Testis (tissue), 3 donors: Measurements from ENCODE around the gene INCENP. TPM values are rescaled to one million over a fixed set of nuclear protein-coding genes. Genes with fewer than 3 reads are reported as not detected.

Experiments
- DNase-seq: peaks from one replicate; pipeline ENCODE4 v3.0.0-alpha.2; 2019
- H3K27ac ChIP-seq, 2 donors: fragments of 200-600 bp; sonication (generic); one replicate each; pipeline ENCODE4 v1.5.1; 2019
- H3K27me3 ChIP-seq: fragments of 200-600 bp; sonication (generic); one replicate; pipeline ENCODE4 v1.5.1; 2019
- H3K36me3 ChIP-seq: fragments of 200-600 bp; sonication (generic); one replicate; pipeline ENCODE4 v1.5.1; 2017; ENCODE audit warnings: low read depth; ENCODE audit errors: missing control alignments
- H3K4me1 ChIP-seq: fragments of 200-600 bp; sonication (generic); one replicate; pipeline ENCODE4 v1.5.1; 2019
- H3K4me3 ChIP-seq, 2 donors: fragments of 200-600 bp; sonication (generic); one replicate each; pipeline ENCODE4 v1.5.1; 2017 to 2019
- H3K9me3 ChIP-seq: fragments of 200-600 bp; sonication (generic); one replicate; pipeline ENCODE4 v1.5.1; 2017
- CTCF ChIP-seq, 3 experiments: fragments of 450-650 bp in 2 of 3; fragments of 200-600 bp in 1 of 3; sonication (generic) in 1 of 3; IDR thresholded peaks; one replicate each; pipeline ENCODE4 v1.5.1; 2016 to 2019; ENCODE audit warnings: antibody characterized with exemption in 3 of 3, mild to moderate bottlenecking in 2 of 3, moderate library complexity in 1 of 3
- POLR2A ChIP-seq: fragments of 450-650 bp; IDR thresholded peaks from one replicate; pipeline ENCODE4 v1.6.1; 2017; ENCODE audit warnings: antibody characterized with exemption, mild to moderate bottlenecking, moderate library complexity
- WGBS, 2 donors: methylation state at CpG; one replicate each; pipeline ENCODE4 v1.1.5; 2018; 5-methylcytosine and 5-hydroxymethylcytosine counted together
- intact Hi-C: fragments of 100-400 bp; cut with DNase I; formaldehyde crosslinking; loops from one replicate; pipeline ENCODE4 v1.15.1; 2023; ENCODE audit warnings: low total_unique reads
- polyA plus RNA-seq: library from polyadenylated mRNA; stranded (reverse); fragments of 350-450 nt; fragmentation: Illumina TruSeq; extraction: RNeasy Lipid Tissue Mini Kit (QIAGEN cat#74804); gene quantifications from one replicate; pipeline ENCODE4 v1.2.3, GENCODE V29; 2014; ENCODE audit warnings: low read depth, low replicate concordance; ENCODE audit not compliant: insufficient read depth
- total RNA-seq, 2 donors: library from RNA; depleted of rRNA; stranded (reverse); fragments of >200 nt; gene quantifications; one replicate each; pipeline ENCODE4 v1.2.3, GENCODE V29; 2016

The INCENP gene
- total and polyA plus RNA-seq, 3 donors from 2014 or later: 25.0 to 46.6 (median 42.0) TPM

GRCh38 chr11:62141111-62142042, 17.6 kb downstream of the INCENP start:
- intact Hi-C loops: no loop called here
- Histone ChIP-seq H3K4me1 (peaks cover 6% of the 10 kb centered on the region), H3K4me3 (no peak overlapping the region), H3K27me3 (no peaks in the 10 kb centered on the region), H3K36me3 (no peaks in the 10 kb centered on the region), H3K27ac (no peak overlapping the region), H3K9me3 (no peaks in the 10 kb centered on the region)
- TF ChIP-seq POLR2A (no peak), CTCF (IDR thresholded peaks at IDR 0.05) (no peak)
- 86 to 88% methylated on average over 21 to 22 of the region's 22 CpGs for WGBS, 2 donors
- DNase-seq: peak; percentile 9

- H3K27ac ChIP-seq: no peak overlapping the region
- H3K36me3 ChIP-seq: no peaks in the 10 kb centered on the region
- DNase-seq: peak; percentile 2
- H3K4me3 ChIP-seq: no peak overlapping the region
- intact Hi-C loops: no loop called here
- TF ChIP-seq CTCF (IDR thresholded peaks at IDR 0.05) (no peak), POLR2A (no peak)
- no peaks in the 10 kb centered on the region for H3K9me3 ChIP-seq
- H3K4me1 ChIP-seq: no peaks in the 10 kb centered on the region
- H3K27me3 ChIP-seq: no peaks in the 10 kb centered on the region
- 94 to 100% methylated on average over 4 of the region's 4 CpGs for WGBS, 2 donors
These were observed 18.2 kb downstream of the INCENP start for GRCh38 chr11:62142043-62142375.

GRCh38 chr11:62142921-62143320, 19.1 kb downstream of the INCENP start:
- DNase-seq: peak; percentile 23
- no peak overlapping the region for H3K27ac ChIP-seq
- H3K4me3 ChIP-seq: no peak overlapping the region
- no peaks in the 10 kb centered on the region for H3K9me3 ChIP-seq
- H3K27me3 ChIP-seq: no peaks in the 10 kb centered on the region
- TF ChIP-seq POLR2A (no peak), CTCF (IDR thresholded peaks at IDR 0.05) (no peak)
- intact Hi-C loops: no loop called here
- WGBS, 2 donors: 30 to 57% methylated on average over 3 of the region's 3 CpGs
- no peaks in the 10 kb centered on the region for H3K36me3 ChIP-seq
- H3K4me1 ChIP-seq: no peaks in the 10 kb centered on the region

- 100% methylated on average over 1 of the region's 1 CpG; no CpG with 5 or more reads in 1 of the 2 donors for WGBS, 2 donors
- Histone ChIP-seq H3K9me3 (no peaks in the 10 kb centered on the region), H3K27ac (no peak overlapping the region), H3K36me3 (no peaks in the 10 kb centered on the region), H3K27me3 (no peaks in the 10 kb centered on the region), H3K4me1 (no peaks in the 10 kb centered on the region), H3K4me3 (no peak overlapping the region)
- intact Hi-C loops: no loop called here
- TF ChIP-seq POLR2A: no peak
- peak; percentile 11 for DNase-seq
These were observed 19.9 kb downstream of the INCENP start for GRCh38 chr11:62143727-62144126.

GRCh38 chr11:62144641-62145255, 20.9 kb downstream of the INCENP start:
- Histone ChIP-seq H3K27ac (no peak overlapping the region), H3K27me3 (no peaks in the 10 kb centered on the region), H3K4me1 (no peaks in the 10 kb centered on the region), H3K4me3 (no peak overlapping the region), H3K9me3 (no peaks in the 10 kb centered on the region), H3K36me3 (no peaks in the 10 kb centered on the region)
- WGBS, 2 donors: 98 to 99% methylated on average over 12 to 24 of the region's 24 CpGs
- peak; percentile 3 for DNase-seq
- intact Hi-C loops: no loop called here
- no peak for TF ChIP-seq CTCF (IDR thresholded peaks at IDR 0.05)
- no peak for TF ChIP-seq POLR2A
